Dermis blood vessel endothelial cell (primary cell): ENCODE measurements around the gene ADAM20. TPM values are rescaled to one million over a fixed set of nuclear protein-coding genes. Genes with fewer than 3 reads are reported as not detected.
A peak's percentile ranks its signal among the peaks of the same experiment; 100 is the strongest.
"Not testable (repeated sequence)": the region's sequence is repeated elsewhere in the genome, so short reads cannot be mapped to it uniquely, and the experiment has no call there.

ENCODE experiments used
- DNase-seq: peaks from one replicate; pipeline ENCODE4 v3.0.0; 2010
- total RNA-seq: library from RNA; depleted of rRNA; stranded (reverse); fragments of >200 nt; gene quantifications from 2 replicates; pipeline ENCODE4 v1.2.3, GENCODE V29; 2014

The ADAM20 gene
- 0.37 and 1.5 TPM in 2 replicates for total RNA-seq

DNA sequence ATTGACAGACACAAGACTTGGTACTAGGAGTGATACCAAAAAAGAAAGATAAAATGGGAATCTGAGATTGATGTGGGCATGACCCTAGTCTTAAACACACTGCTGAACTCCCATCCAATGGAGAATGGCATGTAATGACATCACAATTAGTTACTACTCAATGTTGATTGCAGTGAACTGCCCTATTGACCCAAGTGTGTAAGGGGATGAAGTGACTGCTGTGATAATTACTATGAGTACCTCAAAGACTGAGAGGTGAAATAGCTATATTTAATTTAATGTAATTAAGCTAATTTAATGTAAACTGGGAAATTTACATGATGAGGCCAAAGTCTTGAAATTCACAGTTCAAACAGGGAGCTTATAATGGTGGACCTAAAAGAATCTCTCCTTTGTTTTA, at the start of gene ADAM20:
ADAM20 (minus strand) TSS at position 101 of the 400 bp plus-strand sequence. CDS start 10,247 bp downstream, outside the sequence.
- DNase-seq, result no peak

GRCh38 chr14:70576891-70577290, 42.1 kb upstream of the ADAM20 start:
- DNase-seq, result no peak

DNA sequence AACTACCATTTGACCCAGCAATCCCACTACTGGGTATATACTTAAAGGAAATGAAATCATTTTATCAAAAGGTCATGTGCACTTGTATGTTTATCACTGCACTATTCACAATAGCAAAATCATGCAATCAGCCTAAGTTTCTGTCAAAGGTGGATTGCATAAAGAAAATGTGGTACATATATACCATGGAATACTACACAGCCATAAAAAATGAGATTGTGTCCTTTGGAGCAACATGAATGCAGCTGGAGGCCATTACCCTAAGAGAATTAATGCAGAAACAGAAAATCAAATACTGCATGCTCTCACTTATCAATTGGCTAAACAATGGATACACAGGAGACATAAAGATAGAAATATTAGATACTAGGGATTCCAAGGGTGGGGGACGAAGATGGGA, 38.2 kb upstream of the ADAM20 start:
- DNase-seq, result no peak

- no peak for DNase-seq
Observed at GRCh38 chr14:70571139-70571538, 36.3 kb upstream of the ADAM20 start.

DNA sequence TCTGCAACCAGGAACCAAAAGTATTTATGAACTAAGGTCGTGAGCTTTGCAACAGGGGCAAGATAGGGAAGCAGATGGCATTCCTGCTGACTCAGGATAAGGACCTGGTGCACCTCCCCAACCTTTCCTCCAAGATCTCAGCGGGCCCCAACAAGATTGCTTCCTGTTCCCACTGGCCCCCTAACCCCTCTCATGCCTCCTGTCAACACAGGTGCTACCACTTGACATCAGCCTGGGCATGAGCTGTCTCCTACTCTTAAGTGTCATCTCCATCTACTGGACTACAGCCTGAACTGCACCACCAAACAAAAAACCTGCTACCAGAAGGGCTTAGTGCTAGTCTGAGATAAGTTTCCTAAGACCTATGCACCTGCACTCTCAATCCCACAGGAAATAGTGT, 33.0 kb upstream of the ADAM20 start:
- peak; percentile 74 for DNase-seq

GRCh38 chr14:70563869-70564268, 29.1 kb upstream of the ADAM20 start:
- DNase-seq, result no peak

- no peak for DNase-seq
Observed at GRCh38 chr14:70563417-70563816, 28.6 kb upstream of the ADAM20 start.

DNA sequence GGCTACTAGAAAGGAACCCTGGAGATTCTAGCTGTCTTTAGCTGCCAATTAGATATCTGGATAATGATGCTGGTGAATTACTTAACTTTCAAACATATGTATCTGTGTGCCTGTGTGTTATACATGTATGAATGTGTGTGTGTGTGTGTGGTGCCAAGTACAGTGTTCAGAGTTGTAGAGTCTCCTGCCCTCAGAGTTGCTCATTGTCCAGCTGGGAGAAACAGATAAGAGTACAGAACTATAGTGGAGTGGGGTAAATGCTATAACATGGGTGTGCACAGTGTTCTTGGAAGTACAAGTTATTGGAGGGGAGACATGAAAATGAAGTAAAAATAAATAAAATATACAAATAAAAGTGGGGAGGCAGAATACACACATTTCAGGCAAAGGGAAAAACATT, 23.6 kb upstream of the ADAM20 start:
- DNase-seq, result no peak

- DNase-seq, result peak; percentile 19
Observed at GRCh38 chr14:70555890-70556289, 21.1 kb upstream of the ADAM20 start.

GRCh38 chr14:70538087-70538486, 3.3 kb upstream of the ADAM20 start:
- no peak for DNase-seq

DNA sequence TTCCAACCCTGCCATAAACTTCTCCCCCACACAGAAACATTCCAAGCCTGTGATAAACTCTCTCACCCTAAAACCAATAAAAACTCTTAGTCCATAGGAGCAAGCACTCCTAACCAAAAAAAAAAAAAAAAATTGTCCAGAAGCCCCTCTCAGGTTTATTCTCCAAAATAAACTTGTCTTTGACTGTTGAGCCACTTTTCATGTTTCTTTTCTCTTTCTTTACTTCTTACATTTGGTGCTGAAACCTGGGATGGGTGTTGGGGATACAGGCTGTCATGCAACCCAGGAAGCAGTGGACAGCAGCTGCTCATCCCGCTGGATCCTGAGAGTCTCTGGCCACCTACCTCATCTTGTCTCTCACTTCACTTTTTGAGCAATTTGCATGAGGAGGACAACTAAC, 2.0 kb upstream of the ADAM20 start:
- DNase-seq, result no peak

DNA sequence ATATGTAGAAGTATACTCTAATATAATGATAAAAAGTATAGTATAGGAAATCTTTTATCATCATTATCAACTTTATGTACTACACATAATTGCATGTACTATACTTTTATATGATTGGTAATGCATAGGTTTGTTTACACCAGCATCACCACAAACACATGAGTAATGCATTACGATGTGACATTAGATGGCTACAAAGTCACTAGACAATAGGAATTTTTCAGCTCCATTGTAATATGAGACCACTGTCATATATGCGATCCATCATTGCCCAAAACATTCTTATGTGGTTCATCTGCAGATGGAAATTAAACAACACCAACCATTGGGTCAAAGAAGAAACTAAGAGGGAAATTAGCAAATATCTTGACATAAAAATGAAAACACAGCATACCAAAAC, 4.4 kb downstream of the ADAM20 start:
- no peak for DNase-seq

GRCh38 chr14:70527501-70528105, 7.2 kb downstream of the ADAM20 start:
- DNase-seq, result no peak

- no peak for DNase-seq
Observed at GRCh38 chr14:70525691-70526090, 9.1 kb downstream of the ADAM20 start.

DNA sequence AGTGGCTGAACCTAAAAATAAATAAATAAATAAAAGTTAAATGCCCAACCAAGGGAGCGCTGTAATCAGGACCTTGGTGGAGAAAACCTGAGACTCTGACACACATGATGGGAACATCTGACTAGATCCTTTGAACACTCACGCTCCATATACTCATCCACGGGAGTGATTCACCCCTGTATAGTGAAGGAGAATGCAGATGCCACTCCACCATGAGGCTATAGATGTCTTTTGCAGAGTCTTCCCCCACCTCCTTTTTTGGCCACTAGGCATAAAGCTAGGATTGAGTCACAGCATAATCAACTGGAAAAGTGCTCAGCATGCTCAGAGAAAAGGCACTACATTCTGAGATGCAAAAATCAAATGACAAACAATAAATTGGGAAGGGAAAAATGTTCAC, 19.0 kb downstream of the ADAM20 start:
- no peak for DNase-seq

- no peak for DNase-seq
Observed at GRCh38 chr14:70514168-70515069, 20.4 kb downstream of the ADAM20 start.

- no peak for DNase-seq
Observed at GRCh38 chr14:70498191-70498590, 36.6 kb downstream of the ADAM20 start.

GRCh38 chr14:70489579-70490200, 45.1 kb downstream of the ADAM20 start:
- no peak for DNase-seq

GRCh38 chr14:70477356-70478105, 57.3 kb downstream of the ADAM20 start:
- DNase-seq, result not testable (repeated sequence)

DNA sequence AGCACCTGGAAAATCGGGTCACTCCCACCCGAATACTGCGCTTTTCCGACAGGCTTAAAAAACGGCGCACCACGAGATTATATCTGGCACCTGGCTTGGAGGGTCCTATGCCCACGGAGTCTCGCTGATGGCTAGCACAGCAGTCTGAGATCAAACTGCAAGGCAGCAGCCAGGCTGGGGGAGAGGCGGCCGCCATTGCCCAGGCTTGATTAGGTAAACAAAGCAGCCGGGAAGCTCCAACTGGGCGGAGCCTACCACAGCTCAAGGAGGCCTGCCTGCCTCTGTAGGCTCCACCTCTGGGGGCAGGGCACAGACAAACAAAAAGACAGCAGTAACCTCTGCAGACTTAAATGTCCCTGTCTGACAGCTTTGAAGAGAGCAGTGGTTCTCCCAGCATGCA, 59.3 kb downstream of the ADAM20 start:
- DNase-seq, result not testable (repeated sequence)

GRCh38 chr14:70473825-70474224, 61.0 kb downstream of the ADAM20 start:
- DNase-seq, result no peak
